Non-pigmented ciliary epithelial cell (primary cell): ENCODE results near the gene TEKT2.

Experiments used
- DNase-seq: peaks from one replicate; pipeline ENCODE4 v3.0.0-alpha.2; 2010; ENCODE audit warnings: low read depth

The TEKT2 gene

DNA sequence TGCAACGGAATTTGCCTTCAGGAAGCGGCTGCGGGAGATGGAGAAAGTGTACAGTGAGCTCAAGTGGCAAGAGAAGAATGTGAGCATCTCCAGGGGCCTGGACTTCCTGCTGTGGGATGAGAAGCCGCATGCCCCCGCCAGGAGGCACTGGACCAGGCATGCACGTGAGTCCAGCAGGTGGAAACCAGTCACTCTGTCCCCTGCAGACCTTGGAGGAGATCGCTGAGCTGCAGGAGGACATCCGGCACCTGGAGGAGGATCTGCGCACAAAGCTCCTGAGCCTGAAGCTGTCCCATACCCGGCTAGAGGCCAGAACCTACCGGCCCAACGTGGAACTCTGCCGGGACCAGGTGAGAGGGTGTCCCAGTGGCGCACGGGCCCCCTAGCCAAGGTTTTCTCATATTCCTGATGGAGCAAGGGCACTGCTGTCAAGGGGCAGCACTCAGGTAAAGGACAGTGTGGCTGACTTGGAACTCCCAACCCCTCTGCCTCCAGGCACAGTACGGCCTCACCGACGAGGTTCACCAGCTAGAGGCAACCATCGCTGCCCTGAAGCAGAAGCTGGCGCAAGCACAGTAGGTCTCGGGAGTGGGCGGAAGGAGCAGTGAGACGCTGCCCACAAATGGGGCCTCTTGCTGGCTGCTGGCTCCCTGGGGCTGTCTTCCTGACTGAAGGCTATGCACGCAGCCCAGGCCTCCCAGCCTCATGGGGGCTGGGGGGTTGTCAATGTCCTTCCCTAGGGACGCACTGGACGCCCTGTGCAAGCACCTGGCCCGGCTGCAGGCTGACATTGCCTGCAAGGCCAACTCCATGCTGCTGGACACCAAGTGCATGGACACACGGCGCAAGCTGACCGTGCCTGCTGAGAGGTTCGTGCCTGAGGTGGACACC is 3.6 kb downstream of the TEKT2 start:
- DNase-seq: no peak

DNA sequence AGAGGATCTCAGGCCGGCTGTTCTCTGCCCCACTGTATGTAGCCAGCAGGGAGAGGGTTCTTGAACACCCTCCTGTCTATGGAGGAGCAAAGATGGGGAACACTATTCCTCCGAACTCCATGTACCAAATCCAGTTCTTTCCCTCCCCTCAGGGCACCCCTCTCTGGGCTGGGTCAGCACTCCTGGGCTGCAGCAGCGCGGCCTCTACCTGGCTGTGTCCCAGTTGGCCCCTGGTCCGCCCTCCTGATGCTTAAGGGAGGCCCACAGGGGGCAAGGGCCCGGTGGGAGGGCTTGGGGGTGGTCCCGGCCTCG is 4.3 kb downstream of the TEKT2 start:
- no peak for DNase-seq

DNA sequence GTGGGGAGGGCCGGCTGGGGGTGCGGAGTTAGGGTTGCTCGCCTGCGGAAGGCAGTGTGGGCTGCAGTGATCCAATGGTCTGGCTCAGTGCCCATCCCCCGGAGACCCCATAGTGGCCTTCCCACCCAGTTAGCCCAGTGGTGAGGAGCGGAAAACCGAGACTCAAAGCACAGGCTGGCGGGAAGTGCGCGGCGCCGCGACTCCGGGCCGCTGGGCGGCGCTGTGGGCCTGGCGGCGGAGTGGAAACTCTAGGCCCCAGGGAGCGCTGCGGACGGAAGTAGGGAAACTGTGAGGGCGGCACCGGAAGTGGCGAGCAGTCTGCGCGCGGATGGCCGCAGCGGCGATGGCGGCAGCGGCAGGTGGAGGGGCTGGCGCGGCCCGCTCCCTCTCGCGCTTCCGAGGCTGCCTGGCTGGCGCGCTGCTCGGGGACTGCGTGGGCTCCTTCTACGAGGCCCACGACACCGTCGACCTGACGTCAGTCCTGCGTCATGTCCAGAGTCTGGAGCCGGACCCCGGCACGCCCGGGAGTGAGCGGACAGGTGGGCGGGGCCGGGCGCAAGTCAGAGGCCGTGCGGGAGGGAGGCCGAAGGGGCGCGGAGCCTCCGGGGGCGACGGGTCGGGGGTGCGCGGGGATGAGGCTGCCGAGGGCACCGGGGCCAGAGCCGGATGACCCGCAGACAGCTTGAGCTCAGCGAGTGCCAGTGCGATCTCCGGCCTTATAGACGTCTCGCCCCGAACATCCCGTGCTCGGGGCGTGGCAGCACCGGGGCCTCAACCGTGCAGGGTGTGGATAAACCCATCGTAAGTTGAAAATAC is 4.9 kb downstream of the TEKT2 start, which contains the start of gene ADPRS:
Gene ADPRS (plus strand): TSS at position 316 of the 816 bp plus-strand sequence. CDS start 13 bp downstream, at position 329.
- peak; percentile 47 for DNase-seq

DNA sequence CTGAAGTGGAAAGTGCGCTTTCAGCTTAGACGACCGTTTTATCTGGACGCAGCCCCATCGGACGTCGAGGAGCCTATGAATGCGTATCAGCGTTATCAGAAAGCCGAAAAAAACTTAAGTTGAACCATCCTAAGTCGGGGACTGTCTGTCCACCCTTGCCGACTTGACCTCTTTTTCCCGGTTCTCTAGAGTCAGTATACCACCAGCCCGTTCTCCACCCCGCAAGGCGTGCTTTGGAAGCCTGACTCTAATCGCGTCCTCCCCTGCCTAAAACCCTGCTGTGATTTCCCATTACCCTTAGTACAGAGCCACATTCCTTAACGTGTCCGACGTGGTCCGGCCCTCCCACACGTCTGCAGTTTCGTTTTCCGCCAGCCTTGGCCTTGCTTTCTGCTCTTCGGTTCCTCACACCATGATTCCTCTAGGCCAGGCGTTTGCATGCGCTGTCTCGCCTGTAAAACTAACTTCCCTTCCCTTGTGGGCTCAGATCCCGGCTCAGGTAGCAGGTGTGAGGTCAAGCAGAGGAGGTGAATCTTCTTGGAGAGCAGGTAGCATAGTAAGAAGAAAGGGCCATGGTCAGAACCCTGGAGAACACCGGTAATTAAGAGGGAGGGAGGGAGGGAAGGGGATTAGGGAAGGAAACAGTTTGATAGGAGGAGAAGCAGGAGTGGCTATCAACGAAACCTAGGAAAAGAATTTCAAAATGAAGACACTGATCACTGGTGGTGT is 5.7 kb downstream of the TEKT2 start:
- peak; percentile 34 for DNase-seq

DNA sequence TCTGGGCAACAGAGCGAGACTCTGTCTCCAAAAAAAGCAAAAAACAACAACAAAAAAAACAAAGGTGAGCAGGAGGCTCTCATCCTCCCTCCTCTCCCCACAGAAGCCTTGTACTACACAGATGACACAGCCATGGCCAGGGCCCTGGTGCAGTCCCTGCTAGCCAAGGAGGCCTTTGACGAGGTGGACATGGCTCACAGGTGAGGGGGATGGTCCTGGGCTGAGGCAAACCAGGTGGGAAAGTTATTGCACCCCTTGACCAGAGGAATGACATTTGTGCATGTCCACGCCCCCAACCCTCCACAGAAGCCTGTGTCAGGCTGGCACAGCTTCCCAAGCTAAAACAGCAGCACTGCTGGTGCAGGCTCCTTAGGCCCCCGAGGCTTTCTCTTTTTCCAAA is 7.2 kb downstream of the TEKT2 start:
- DNase-seq: no peak

DNA sequence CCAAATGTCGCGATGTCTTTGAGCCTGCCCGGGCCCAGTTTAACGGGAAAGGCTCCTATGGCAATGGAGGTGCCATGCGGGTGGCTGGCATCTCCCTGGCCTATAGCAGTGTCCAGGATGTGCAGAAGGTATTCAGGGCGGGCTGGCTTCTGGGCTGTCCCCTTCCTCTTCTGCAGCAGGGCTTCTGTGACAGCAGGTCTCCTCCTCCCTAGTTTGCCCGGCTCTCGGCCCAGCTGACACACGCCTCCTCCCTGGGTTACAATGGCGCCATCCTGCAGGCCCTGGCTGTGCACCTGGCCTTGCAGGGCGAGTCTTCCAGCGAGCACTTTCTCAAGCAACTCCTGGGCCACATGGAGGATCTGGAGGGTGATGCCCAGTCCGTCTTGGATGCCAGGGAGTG is 7.8 kb downstream of the TEKT2 start:
- DNase-seq: no peak

DNA sequence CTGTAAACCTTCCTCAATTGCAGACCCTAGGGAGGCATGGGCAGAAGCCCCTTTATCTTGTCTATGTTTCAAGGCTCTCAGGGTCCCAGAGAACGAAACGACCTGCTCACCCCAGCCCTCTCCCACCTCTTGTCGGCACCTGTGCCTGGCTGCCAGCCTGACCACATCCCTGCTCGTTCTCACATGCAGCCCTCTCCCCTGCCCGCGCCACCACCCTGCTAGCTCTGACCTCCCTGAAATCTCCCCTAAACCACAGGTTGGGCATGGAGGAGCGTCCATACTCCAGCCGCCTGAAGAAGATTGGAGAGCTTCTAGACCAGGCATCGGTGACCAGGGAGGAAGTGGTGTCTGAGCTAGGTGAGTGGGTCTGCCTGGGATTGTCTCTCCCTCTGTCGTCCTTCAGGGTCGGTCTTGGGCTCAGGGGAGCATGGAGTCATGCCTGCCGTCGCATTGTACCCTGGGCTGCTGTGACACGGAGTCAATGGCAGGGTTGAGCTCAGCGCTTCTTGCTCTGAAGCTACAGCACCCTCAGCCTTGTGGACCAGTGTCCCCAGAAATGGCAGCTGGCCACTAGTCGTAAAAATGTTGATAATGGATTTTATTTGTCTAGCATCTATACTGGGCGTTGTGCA is 8.4 kb downstream of the TEKT2 start:
- DNase-seq: no peak

DNA sequence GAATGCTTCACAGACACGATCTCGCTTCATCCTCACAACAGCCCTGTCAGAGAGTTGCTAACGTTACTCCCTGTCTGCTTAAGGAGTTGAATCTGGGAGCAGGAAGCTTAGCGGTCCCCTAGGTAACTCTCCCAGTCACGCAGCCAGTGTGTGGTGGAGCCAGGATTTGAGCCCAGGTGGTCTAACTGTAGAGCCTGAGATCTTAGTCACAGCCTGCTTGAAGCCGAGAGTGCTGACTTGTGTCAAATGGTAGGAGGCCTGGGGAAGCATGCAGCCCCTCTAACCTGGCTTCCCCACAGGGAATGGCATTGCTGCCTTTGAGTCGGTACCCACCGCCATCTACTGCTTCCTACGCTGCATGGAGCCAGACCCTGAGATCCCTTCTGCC is 8.9 kb downstream of the TEKT2 start:
- DNase-seq: no peak

DNA sequence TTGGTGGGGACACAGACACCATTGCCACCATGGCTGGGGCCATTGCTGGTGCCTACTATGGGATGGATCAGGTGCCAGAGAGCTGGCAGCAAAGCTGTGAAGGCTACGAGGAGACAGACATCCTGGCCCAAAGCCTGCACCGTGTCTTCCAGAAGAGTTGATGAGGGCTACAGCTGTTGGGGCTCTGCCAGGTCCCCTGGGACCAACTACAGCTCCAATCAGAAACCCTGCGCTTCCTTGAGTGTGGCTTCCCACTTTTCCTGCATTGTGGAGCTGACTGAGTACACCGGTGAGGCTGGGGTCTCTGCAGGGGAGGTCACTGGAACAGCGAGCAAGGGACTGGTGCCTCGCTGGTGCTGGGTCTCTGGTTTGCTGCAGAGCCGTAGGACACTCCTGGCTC is 9.3 kb downstream of the TEKT2 start:
- no peak for DNase-seq

DNA sequence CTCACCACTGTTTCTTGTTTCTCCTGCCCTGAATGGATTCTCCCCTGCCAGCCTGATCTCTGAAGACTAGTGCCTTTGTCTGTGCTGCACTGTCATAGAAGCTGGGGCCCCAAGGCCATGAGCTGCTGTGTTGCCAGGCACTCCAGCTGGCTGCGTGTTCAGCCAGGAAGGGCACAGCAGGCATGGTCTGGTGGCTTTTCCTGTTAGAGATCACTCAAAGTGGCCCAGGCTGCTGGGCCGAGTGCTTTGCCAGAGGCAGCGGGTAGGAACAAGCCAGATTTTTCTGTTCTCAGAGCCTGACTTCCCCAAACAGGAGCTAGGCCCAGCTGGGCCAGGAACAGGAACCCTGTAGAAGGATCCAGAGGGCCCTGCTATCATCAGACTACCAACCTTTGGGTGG is 10.0 kb downstream of the TEKT2 start:
- no peak for DNase-seq

DNA sequence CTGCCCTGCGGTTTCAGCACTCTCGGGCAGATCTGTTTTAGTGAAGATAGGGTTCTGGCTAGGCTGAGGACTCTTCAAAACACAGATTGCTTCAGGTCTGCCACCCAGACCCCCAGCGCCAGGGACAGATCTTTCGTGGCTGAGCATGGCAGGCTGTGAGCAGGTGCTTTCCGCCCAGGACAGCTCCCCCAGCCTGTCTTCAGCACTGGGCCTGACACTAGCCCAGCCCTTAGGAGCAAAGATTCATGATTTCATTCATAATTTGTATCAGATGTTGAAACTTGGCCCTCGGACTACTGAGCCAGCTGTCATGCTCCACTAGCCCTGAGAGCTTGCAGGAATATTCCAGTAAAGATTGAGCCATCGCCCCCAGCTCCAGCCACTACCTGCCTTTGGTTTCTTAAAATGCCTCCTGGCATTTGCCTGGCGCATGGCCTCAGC is 10.7 kb downstream of the TEKT2 start:
- no peak for DNase-seq

DNA sequence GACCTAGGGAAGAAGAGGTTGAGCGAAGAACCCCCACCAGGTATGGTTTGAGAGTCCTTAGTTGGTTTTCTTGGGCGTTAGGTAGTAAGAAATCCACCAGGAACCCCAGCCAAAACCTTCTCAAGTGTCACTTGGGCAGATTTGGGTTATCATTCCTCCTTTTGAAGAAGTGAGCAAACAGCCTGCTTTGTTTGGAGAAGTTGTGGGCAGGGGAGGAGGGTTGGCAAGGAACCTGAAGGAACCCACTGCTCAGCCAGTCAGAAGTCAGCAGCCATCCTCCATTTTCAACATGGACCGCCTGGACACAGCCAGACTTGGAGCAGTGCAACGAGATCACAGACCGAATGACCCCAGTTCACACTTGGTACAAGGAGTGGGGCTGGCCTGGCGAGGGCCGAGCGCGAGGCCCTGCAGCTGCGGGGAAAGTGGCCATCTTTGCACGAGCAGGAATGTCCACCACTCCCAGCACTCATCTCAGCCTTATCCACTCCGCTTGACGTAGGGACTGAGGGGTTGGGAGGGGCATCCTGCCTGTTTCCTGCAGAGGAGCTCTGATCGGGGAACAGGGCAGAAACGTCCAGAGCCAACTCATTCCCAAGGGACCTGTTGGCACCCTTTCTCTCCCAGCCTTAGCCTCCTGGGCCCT is 12.0 kb downstream of the TEKT2 start:
- no peak for DNase-seq

DNA sequence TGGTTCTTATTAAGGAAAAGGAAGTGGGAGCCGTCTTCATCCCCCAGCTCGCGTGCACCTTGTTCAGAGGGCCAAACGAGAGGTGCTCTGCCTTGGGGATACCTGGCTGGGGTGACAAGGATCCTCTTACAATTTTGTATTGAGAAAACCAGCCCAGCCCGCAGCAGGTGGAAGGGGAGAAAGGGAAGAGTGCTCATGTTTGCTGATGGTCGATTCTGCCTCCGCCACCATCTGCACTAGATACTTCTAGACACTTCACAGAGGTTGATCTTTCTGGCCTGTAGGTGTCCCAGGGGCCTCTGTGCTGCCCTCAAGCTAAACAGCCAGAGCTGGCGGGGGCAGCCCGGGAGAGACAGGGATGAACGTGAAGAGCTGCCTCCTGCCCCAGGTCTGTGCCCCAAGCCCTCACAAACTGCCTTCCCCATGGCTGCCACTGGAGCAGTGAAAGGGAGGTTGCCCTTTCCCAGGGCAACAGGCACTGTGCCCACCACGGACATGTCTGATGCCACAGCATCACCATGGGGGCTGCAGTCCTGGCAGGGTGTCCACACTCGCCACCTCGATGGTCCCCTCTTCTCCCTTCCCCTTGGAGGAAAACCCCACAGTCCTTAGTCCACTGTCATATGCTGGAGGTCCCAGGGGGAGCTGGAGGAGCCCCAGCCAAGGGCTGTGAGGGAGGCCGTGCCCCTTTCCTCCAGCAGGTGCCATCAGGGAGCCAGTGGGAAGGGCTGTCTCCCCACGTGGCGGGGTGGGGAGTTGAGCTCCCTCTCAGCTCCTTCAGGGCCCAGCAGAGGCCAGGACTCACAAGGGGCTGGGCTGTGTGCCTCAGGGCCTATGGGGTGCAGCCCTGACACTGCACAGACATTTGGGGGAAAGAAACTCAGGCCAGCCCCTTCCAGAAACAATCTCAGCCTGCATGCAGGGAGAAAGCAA is 12.9 kb downstream of the TEKT2 start:
- no peak for DNase-seq

DNA sequence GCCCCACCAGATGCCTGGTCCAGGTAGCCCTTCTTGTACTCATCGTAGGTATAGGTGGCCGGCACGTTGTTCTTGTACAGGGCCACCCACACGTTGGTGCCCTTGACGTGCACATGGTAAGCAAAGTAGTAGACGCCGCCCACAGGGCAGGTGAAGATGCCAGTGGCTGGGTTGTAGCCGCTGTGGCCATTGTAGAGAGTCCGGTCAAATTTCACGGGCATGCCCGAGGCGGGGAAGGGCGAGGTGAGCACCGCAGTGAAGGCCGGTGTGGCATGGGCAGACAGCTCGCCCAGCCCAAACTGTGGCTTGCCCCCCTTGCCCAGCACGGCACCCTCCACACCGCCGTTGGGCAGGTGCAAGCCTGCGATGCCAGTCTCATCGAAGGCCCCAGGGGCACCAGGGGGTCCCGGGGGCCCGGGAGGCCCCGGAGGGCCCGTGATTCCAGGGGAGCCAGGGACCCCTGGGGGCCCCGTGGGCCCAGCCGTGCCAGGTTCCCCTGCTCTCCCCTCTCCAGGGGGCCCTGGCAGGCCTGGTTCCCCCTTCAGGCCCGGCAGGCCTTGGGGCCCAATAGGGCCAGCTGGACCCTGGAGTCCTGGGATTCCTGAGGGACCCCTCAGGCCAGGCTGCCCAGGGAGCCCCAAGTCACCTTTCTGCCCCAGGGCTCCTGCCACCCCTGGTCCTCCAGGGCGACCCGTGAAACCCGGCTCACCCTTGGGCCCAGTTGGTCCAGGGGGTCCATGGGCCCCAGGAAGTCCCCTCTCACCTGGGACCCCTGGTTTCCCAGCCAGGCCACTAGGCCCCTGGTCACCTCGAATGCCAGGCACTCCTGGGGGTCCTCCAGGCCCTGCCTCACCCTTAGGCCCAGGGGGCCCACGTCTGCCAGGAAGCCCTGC is 14.0 kb downstream of the TEKT2 start:
- no peak for DNase-seq

DNA sequence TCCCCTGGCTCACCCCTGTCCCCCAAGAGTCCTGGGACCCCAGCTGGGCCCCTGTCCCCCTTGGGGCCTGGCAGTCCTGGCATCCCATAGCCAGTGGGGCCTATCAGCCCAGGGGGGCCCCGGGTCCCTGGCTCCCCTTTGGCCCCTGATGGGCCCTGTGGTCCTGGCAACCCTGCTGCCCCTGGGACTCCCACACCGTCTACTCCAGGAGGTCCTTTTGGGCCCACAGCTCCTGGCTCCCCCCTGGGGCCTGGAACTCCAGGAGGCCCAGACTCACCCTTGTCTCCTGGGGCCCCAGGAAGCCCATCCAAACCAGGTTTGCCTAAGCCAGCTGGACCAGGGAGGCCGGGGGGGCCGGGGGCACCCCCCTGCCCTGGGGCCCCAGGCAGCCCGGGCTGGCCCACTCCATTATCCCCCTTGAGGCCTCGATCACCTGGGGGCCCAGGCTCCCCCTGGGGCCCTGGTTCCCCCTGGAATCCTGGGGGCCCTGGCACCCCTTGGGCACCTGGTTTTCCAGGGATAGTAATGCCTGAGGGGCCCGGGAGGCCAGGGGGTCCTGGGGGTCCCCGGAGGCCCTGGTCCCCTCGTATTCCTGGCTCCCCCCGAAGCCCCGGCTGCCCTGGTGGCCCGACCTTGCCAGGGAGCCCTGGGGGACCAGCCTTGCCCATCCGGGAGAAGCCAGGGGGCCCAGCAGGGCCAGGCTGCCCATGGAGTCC is 14.9 kb downstream of the TEKT2 start:
- no peak for DNase-seq

DNA sequence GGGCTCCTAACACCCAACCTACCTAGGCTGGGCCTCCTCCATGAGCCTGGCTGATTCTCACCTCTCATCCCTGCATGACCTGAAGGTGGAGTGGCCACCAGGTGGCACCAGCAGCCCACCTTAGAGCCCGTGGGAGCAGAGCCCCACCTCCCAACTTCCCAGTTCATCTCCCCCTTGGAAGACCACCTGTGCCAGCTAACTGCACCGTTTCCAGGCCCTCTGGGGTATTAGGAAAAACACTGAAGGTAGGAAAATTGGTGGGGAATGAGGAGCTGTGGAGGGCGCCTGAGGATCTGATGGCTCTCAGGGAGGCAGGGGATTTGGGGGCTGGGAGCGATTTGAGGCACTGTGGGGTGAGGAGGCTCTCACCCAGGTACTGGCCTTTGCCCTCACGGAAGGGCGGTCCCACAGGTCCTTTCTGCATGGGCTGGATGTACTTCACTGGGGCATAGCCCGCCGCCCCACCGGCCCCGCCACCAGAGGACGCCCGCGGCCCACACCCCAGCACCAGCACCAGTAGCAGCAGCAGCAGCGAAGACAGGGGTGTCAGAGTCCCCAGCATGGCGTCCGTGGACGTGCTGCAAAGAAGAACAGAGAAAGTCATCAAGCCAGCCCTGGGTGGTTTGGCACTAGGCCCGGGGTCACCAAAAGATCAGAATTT is 15.9 kb downstream of the TEKT2 start:
- no peak for DNase-seq

DNA sequence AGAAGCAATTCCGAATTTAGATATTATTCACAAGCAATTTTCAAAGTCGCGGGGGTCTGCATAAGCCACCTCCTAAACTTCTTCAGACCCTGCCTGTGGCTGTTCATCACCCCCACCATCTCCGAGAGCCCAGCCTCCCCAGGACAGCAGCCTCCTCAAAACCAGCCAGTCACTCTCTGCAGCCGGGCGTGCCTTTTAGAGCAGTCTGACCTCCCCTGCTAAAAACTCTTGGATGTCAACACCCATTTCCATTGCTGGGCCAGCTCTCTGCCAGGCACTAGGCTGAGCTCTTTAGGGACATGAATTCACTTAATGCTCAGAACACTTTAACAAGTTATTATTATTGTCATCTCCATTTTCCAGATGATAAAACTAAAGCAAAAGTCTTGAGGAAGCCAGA is 16.5 kb downstream of the TEKT2 start:
- no peak for DNase-seq

DNA sequence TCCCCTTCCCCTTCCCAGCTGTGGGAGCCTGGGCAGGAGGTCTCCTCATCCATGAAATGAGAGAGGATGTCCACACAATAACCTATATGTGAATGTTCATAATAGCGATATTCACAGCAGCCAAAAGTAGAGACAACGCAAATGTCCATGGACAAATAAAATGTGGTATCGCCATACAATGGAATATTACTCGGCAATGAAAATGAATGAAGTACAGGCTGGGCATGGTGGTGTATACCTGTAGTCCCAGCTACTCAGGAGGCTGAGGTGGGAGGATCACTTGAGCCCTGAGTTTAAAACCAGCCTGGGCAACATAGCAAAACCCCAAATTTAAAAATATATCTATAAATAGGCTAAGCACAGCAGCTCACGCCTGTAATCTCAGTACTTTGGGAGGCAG is 17.7 kb downstream of the TEKT2 start:
- no peak for DNase-seq
